Activated CD8-positive, alpha-beta T cell treated with anti-CD3 and anti-CD28 coated beads for 36 hours (primary cell): ENCODE measurements around the gene GALNTL6. TPM values are rescaled to one million over a fixed set of nuclear protein-coding genes. Genes with fewer than 3 reads are reported as not detected.
"Not testable (repeated sequence)": the region's sequence is repeated elsewhere in the genome, so short reads cannot be mapped to it uniquely, and the experiment has no call there.

Source experiments
- ATAC-seq: fragments of 200-7000 bp; cut with Tn5 transposase; one replicate; pipeline ENCODE4 v1.10.0; 2021; ENCODE audit warnings: mild to moderate bottlenecking, moderate library complexity
- CTCF ChIA-PET: fragments of 350-600 bp; sonication (Branson Sonifier 250); formaldehyde crosslinking; loops from one replicate; lab custom pipeline; 2021; ENCODE audit warnings: antibody characterized with exemption; lab: Charles Lee
- POLR2A ChIA-PET: fragments of 350-600 bp; sonication (Branson Sonifier 250); formaldehyde crosslinking; loops from one replicate; lab custom pipeline; 2021; ENCODE audit warnings: antibody characterized with exemption; lab: Charles Lee
- DNase-seq: peaks from one replicate; pipeline ENCODE4 v3.0.0-alpha.2; 2020
- H3K27ac Mint-ChIP-seq: one replicate; pipeline ENCODE4 v1.8.0; 2021; ENCODE audit warnings: mild to moderate bottlenecking, mixed read lengths
- H3K27me3 Mint-ChIP-seq: one replicate; pipeline ENCODE4 v1.8.0; 2021; ENCODE audit warnings: mixed read lengths
- H3K36me3 Mint-ChIP-seq: one replicate; pipeline ENCODE4 v1.8.0; 2021; ENCODE audit warnings: low read depth, mixed read lengths
- H3K4me1 Mint-ChIP-seq: one replicate; pipeline ENCODE4 v1.8.0; 2021; ENCODE audit warnings: low read depth, mixed read lengths
- H3K4me3 Mint-ChIP-seq: one replicate; pipeline ENCODE4 v1.8.0; 2021; ENCODE audit warnings: mild to moderate bottlenecking, moderate library complexity, mixed read lengths
- H3K9me3 Mint-ChIP-seq: one replicate; pipeline ENCODE4 v1.8.0; 2021; ENCODE audit warnings: mixed read lengths
- CTCF ChIP-seq: fragments of 200-600 bp; IDR thresholded peaks from one replicate; pipeline ENCODE4 v1.8.0; 2022; ENCODE audit warnings: antibody characterized with exemption, mild to moderate bottlenecking
- intact Hi-C: fragments of 100-400 bp; cut with micrococcal nuclease; formaldehyde crosslinking; loops from one replicate; pipeline ENCODE4 v1.10.0; 2022
- total RNA-seq, 2 experiments: library from RNA; stranded (reverse); gene quantifications; one replicate each; pipeline ENCODE4 v1.2.3, GENCODE V29; 2021

GALNTL6 gene
- total RNA-seq, 2 experiments from 2014 or later, result not detected

- H3K9me3 Mint-ChIP-seq, result no peaks in the 10 kb centered on the region
- ChIA-PET CTCF (interaction anchor here (2.3 to 3.9 kb wide), 2 partner anchors 239 to 285 kb away, joined by 38 to 98 read pairs; no protein-coding TSS in a partner anchor), POLR2A (no interaction called here)
- intact Hi-C loops, result loop anchor here (5.0 kb wide), 1 partner anchor 402 kb away; no protein-coding TSS in a partner anchor
- no peaks in the 10 kb centered on the region for H3K36me3 Mint-ChIP-seq
- no peak for TF ChIP-seq CTCF
- no peak for ATAC-seq
- no peak for DNase-seq
- H3K4me1 Mint-ChIP-seq, result no peaks in the 10 kb centered on the region
- no peak overlapping the region for H3K27ac Mint-ChIP-seq
- H3K27me3 Mint-ChIP-seq, result peaks cover 2% of the 10 kb centered on the region
- no peak overlapping the region for H3K4me3 Mint-ChIP-seq
These were observed 1201.6 kb downstream of the GALNTL6 start for GRCh38 chr4:173014836-173015235.

- Mint-ChIP-seq H3K4me1 (no peaks in the 10 kb centered on the region), H3K4me3 (no peak overlapping the region), H3K9me3 (no peaks in the 10 kb centered on the region), H3K27ac (no peak overlapping the region), H3K36me3 (no peaks in the 10 kb centered on the region), H3K27me3 (no peaks in the 10 kb centered on the region)
- ChIA-PET POLR2A (no interaction called here), CTCF (interaction anchor here (1.6 to 2.5 kb wide), 2 partner anchors 240 to 284 kb away, joined by 6 to 12 read pairs; no protein-coding TSS in a partner anchor)
- no peak for TF ChIP-seq CTCF
- ATAC-seq (no peak), DNase-seq (no peak)
- intact Hi-C loops, result no loop called here
These were observed 1204.6 kb downstream of the GALNTL6 start for GRCh38 chr4:173017802-173018201.

- CTCF ChIA-PET, result interaction anchor here (1.6 kb wide), 1 partner anchor 283 kb away, joined by 6 read pairs; no protein-coding TSS in a partner anchor
- H3K27me3 Mint-ChIP-seq, result no peaks in the 10 kb centered on the region
These were observed 1205.2 kb downstream of the GALNTL6 start for GRCh38 chr4:173018446-173018845.

GRCh38 chr4:173019664-173020063 is 1206.5 kb downstream of the GALNTL6 start:
- CTCF ChIA-PET, result interaction anchor here (1.4 to 2.9 kb wide), 2 partner anchors 8 to 282 kb away, joined by 4 to 14 read pairs; no protein-coding TSS in a partner anchor

More at GRCh38 chr4:173018446-173018845, 1205.2 kb downstream of the GALNTL6 start:
- no peak overlapping the region for H3K27ac Mint-ChIP-seq
- H3K36me3 Mint-ChIP-seq, result no peaks in the 10 kb centered on the region
- no peak overlapping the region for H3K4me3 Mint-ChIP-seq
- no peaks in the 10 kb centered on the region for H3K9me3 Mint-ChIP-seq
- H3K4me1 Mint-ChIP-seq, result no peaks in the 10 kb centered on the region
- DNase-seq (no peak), ATAC-seq (no peak)
- POLR2A ChIA-PET, result no interaction called here
- intact Hi-C loops, result no loop called here
- no peak for TF ChIP-seq CTCF

DNA sequence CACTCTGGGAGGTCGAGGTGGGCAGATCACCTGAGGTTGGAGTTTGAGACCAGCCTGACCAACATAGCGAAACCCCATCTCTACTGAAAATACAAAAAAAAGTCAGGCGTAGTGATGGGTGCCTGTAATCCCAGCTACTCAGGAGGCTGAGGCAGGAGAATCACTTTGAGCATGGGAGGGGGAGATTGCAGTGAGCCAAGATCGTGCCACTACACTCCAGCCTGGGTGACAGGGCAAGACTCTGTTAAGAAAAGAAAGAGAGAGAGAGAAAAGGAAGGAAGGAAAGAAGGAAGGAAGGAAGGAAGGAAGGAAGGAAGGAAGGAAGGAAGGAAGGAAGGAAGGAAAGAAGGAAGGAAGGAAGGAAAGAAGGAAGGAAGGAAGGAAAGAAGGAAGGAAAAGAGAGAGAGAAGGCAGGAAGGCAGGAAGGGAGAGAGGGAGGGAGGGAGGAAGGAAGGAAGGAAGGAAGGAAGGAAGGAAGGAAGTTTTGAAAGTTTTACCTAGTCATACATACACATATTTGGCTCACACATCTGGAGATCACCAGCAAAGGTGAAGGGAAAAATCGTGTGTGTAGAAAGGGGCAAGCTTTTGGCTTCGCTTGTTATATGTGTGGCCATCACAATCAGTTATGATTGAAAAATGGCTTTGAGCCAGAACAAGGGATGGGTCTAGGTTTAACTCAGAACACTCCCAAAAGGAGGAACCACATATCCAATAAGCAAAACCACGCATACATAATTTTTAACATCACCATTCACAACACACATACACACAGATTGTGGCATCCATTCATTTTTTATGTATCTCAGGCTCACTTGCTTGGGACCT is 1208.8 kb downstream of the GALNTL6 start:
- CTCF ChIA-PET, result interaction anchor here (2.9 to 3.4 kb wide), 3 partner anchors 10 to 280 kb away, joined by 14 to 40 read pairs (median 39); no protein-coding TSS in a partner anchor
- H3K27me3 Mint-ChIP-seq, POLR2A ChIA-PET, H3K9me3 Mint-ChIP-seq, ATAC-seq, intact Hi-C loops, H3K4me3 Mint-ChIP-seq, H3K36me3 Mint-ChIP-seq, DNase-seq, H3K4me1 Mint-ChIP-seq, H3K27ac Mint-ChIP-seq: not testable (repeated sequence)

More at GRCh38 chr4:173019664-173020063, 1206.5 kb downstream of the GALNTL6 start:
- DNase-seq (no peak), ATAC-seq (no peak)
- intact Hi-C loops, result no loop called here
- H3K9me3 Mint-ChIP-seq, result no peaks in the 10 kb centered on the region
- no peaks in the 10 kb centered on the region for H3K36me3 Mint-ChIP-seq
- TF ChIP-seq CTCF, result no peak
- H3K27ac Mint-ChIP-seq, result no peak overlapping the region
- POLR2A ChIA-PET, result no interaction called here
- H3K4me1 Mint-ChIP-seq, result no peaks in the 10 kb centered on the region
- no peak overlapping the region for H3K4me3 Mint-ChIP-seq
- no peaks in the 10 kb centered on the region for H3K27me3 Mint-ChIP-seq
